Loucy (cell line): ENCODE data around the gene C1QTNF1.

Experiments used
- EZH2phosphoT487 ChIP-seq: fragments of 200-600 bp; IDR thresholded peaks from 2 replicates; pipeline ENCODE4 v1.6.1; 2018; ENCODE audit warnings: antibody characterized with exemption, mild to moderate bottlenecking, moderate library complexity, borderline replicate concordance
- TF ChIP-seq, protein P1 (sequence below): fragments of 200-600 bp; sonication (generic); conservative IDR thresholded peaks from 2 replicates; pipeline ENCODE4 v1.5.1; 2014; ENCODE audit warnings: mild to moderate bottlenecking, antibody characterized with exemption, low read length

DNA sequence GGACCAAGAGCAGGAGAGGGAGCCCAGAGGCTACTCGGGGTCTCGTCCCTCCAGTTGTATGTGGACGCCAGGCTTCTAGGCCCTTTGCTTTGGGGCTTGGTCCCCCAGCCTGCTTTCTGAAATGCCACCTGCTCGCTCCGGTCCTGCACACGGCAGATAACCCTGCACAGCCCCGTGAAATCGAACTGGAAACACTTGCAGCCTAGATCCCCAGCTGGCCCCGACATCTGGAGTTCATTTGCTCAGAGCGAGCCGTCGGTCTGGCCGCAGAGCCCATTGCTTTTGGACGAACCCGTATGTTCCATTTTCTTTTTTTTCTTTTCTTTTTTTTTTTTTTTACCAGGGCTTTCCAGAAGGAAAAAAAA, 22.9 kb downstream of the C1QTNF1 start:
- TF ChIP-seq, protein P1, sequence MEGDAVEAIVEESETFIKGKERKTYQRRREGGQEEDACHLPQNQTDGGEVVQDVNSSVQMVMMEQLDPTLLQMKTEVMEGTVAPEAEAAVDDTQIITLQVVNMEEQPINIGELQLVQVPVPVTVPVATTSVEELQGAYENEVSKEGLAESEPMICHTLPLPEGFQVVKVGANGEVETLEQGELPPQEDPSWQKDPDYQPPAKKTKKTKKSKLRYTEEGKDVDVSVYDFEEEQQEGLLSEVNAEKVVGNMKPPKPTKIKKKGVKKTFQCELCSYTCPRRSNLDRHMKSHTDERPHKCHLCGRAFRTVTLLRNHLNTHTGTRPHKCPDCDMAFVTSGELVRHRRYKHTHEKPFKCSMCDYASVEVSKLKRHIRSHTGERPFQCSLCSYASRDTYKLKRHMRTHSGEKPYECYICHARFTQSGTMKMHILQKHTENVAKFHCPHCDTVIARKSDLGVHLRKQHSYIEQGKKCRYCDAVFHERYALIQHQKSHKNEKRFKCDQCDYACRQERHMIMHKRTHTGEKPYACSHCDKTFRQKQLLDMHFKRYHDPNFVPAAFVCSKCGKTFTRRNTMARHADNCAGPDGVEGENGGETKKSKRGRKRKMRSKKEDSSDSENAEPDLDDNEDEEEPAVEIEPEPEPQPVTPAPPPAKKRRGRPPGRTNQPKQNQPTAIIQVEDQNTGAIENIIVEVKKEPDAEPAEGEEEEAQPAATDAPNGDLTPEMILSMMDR: no peak
- TF ChIP-seq EZH2phosphoT487: no peak
